Stimulated activated CD8-positive, alpha-beta memory T cell treated with anti-CD3 and anti-CD28 coated beads, Interleukin-7, amount 100 ng/mL, for 24 hours (primary cell): ENCODE measurements around the gene COBLL1.

Experiments used
- DNase-seq: peaks from one replicate; pipeline ENCODE4 v3.0.0-alpha.2; 2020; ENCODE audit warnings: low read depth

The COBLL1 gene

DNA sequence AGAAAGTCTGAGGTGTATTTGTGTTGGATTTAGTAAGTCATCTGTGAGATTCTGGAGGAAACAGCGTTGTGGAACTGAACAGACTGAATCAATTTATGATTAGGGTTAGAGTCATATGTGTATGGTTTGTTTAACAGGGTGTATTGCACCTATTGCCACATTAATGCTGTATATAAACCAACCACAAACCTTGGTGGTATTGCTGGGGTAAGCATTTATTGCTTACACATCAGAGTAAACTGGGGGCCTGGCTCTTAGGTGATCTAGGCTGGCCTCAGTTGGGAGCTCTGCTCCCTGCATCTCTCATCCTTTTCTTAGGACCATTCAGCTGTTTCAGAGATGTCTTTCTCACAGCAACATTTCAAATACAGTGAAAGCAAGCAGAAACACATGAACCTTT is 160.6 kb downstream of the COBLL1 start:
- no peak for DNase-seq

GRCh38 chr2:164678631-164679149 is 162.9 kb downstream of the COBLL1 start:
- DNase-seq, result no peak

GRCh38 chr2:164677733-164678132 is 163.9 kb downstream of the COBLL1 start:
- no peak for DNase-seq

DNA sequence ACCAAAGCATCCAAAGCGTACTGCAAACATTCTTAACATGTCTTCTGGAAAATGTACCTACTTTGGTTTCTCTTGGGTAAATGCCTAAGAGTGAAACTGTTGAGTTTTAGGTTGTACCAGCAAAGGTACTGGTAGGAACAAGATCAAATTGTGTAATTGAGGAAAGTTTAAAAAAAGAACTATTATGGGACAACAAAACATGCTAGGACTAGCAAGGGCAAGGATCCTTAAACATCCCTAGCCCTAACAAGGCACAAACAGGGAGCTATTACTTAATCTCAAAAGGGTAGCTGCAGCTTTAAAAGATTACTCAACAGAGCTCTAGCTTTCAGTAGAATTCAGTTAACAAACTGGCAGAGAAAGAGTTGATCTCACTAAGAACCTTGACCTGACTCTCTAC is 164.4 kb downstream of the COBLL1 start:
- DNase-seq, result no peak

DNA sequence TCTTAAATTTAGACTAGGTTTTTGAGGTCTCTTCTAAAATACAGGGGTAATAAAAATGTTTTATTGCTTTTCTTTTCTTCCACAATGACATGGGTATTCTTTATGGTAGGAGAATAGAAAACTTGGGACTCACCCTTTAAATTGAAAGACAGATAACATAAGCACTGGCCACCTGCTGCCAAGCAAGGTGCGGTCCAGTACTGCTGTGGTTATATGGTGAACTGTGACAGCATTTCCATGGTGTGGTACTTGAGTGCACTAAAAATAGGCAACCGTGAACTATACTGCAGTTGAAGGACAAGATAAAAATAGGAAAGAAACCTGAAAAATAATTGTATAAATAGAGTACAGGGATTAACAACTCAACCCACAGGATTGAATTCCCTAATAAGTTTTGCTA is 165.9 kb downstream of the COBLL1 start:
- DNase-seq, result no peak

DNA sequence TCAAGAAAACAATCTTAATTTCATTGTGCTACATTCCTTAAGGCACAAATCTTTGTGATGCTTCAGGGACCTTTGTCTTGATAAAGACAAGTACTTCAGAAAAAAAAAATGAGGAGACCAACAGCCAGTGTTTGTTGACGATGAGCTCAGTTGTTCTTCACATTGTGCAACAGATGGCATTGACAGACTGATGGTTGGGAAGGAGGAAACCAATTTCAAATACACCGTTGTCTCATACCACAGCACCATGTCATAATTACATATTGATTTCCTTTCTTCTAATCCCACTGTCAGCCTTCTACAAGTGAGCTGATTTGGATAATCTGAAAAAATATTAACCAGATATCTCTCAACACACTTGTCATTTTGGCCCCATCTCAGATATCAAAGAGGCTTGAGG is 166.6 kb downstream of the COBLL1 start:
- DNase-seq, result no peak

GRCh38 chr2:164671664-164672396 is 169.8 kb downstream of the COBLL1 start:
- DNase-seq, result no peak

GRCh38 chr2:164669291-164669690 is 172.3 kb downstream of the COBLL1 start:
- DNase-seq, result no peak

- DNase-seq, result no peak
Observed at GRCh38 chr2:164667566-164667965, 174.1 kb downstream of the COBLL1 start.

GRCh38 chr2:164664070-164664469 is 177.6 kb downstream of the COBLL1 start:
- DNase-seq, result no peak

DNA sequence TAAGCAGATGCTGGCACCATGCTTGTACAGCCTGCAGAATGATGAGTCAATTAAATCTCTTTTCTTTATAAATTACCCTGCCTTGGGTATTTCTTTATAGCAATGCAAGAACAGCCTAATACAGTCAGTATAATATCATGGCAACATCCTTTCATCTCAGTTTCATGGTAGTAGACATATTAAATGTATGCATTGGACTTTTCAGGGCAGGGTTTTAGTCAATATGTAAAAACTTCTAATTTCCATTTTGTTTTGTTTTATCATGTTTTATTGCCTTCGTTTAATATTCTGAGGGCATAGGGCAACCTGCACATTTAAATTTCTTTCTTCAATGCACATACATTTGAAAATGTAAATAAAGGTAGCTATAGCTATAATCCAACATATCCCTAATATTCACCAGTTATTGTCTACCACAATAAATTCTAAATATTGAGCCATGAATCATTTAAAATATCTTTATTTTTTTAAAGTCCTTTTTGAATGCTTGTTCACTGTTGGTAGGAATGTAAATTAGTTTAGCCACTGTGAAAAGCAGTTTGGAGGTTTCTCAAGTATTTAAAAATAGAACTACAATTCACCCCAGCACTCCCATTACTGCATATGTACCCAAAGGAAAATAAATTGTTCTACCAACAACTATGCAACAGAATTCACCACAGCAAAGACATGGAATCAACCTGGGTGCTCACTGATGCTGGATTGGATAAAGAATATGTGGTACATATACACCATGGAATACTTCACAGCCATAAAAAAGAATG is 178.6 kb downstream of the COBLL1 start:
- no peak for DNase-seq

GRCh38 chr2:164662066-164662465 is 179.6 kb downstream of the COBLL1 start:
- DNase-seq, result no peak

DNA sequence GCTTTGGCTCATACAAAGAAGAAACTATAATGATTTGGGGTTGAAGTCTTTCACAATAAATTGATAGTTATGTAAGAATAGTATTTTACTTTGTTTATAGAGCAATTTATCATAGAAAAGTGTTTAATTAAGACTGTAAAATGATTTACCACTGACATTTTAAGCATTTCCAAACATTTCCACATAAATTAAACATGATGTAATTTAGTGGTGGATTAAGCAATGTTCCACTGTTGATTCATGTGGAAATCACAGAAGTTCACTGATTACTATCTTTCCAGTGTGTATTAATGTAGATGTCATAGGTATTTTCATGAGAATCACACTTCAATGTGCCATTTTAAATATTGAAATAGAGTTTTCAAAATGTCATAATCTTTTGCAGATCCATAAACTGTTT is 180.3 kb downstream of the COBLL1 start:
- DNase-seq, result no peak

DNA sequence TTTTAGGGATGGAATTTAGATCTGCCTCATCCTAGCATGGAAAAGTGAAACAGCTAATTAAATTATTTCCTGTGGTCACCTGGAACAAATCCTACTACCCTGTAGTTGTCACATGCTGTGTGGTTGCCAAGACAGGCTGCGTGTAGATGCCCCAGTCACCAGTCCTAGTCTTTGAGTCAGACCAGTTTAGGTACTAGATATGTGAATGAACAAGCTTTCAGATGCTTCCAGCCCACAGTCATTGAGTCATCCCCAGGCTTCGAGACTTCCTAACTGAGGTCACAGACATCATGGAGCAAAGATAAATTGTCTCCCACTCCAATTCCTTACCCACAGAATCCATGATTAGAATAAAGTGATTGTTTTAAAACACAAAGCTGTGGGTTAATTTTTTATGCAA is 184.5 kb downstream of the COBLL1 start:
- DNase-seq, result no peak

DNA sequence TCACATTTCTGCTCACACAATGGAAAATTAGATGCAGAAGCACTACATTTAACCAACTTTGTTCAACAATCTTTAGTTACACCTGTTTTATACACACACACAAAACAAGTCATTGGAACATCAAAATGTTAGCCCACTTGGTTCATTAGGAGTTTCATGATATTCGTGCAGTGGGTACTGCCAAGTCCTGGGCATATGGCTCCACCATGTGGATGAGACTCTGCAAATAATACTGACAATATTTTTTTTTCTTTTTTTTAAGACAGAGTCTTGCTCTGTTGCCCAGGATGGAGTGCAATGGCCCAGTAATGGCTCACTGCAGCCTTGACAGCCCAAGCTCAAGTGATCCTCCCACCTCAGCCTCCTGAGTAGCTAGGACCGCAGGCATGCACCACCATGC is 185.9 kb downstream of the COBLL1 start:
- no peak for DNase-seq

- no peak for DNase-seq
Observed at GRCh38 chr2:164655336-164655735, 186.3 kb downstream of the COBLL1 start.

GRCh38 chr2:164651361-164651760 is 190.3 kb downstream of the COBLL1 start:
- DNase-seq, result no peak

DNA sequence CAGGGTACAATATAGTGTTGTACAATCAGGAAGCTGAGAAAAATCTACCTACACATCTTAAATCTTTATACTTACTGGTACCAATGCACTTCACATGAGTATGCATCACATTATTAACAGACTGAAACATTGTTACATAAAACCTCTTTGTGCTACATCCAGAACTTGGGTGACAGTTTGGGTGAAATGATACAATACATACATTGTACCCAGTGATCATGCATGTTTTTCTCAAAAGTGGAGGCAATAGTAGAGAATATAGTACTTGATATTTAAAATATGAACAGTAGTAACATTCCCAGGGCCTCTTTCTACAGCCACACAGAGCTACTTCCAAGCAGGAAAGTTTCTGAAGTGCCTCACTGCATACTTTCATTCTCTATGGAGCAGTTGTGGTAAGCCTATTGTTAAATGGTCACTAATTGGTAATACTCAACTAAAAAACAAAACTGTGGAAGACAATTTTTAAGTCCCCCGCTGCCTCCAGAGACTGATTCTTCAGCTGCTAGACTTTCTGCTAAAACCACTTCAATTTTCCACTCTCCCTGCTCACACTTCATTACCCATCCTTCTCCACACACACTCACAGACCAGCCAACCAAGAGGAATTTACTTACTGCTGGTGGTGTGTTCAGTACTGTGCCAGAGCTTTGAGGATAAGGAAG is 197.5 kb downstream of the COBLL1 start:
- DNase-seq, result no peak

DNA sequence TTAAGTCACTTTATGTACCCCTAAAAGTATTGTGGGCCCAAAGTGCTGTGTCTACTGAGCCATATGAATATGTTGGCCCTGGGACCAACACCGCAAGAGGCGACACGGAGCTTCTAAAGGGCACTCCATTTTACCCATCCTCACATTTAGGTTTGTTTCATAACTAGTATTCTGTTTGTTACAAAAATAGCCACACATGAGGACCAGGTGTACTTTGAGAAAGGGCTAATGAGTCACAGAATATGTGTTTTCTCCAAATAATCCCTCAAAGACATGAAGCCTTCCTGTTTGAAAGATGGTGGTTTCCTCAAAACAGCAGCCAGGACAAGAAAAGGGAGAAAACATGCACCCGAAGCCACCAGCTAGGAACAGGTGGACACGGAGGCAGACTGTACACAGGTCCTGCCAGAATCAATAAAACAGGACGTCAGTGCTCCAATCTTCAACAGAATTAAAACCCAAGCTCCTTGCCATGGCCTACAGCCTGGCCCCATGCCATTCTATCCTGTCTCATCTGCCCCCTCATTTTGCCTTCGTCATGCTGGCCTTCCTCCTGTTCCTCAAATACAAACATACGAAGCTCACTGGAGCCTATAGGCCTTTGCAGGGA is 198.6 kb downstream of the COBLL1 start:
- DNase-seq, result no peak

DNA sequence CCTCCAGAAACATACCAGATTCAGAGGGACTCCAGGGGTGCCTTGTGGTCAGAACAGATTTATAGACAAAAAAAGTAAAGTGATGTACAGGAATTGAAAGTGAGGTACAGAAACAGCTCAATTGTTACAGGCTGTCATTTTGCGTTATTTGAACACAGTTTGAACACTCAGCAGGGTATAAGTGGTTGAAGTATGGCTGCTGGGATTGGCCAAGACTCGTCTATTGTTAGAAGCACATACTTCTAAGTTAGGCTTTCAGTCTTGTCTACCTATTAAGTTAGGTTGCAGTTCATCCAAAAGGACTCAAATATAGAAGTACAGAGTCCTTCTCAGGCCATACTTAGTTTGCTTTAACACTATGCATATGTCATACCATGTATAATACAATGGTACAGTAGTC is 199.4 kb downstream of the COBLL1 start:
- DNase-seq, result no peak
